GM12872 (cell line): ENCODE data around the gene SPECC1.

Source experiments
- TF ChIP-seq, protein P1 (sequence below): IDR thresholded peaks from 3 replicates; pipeline ENCODE4 v1.5.1; 2011; ENCODE audit warnings: low read depth, mild to moderate bottlenecking, low read length, moderate library complexity; ENCODE audit not compliant: insufficient read depth

Gene SPECC1

DNA sequence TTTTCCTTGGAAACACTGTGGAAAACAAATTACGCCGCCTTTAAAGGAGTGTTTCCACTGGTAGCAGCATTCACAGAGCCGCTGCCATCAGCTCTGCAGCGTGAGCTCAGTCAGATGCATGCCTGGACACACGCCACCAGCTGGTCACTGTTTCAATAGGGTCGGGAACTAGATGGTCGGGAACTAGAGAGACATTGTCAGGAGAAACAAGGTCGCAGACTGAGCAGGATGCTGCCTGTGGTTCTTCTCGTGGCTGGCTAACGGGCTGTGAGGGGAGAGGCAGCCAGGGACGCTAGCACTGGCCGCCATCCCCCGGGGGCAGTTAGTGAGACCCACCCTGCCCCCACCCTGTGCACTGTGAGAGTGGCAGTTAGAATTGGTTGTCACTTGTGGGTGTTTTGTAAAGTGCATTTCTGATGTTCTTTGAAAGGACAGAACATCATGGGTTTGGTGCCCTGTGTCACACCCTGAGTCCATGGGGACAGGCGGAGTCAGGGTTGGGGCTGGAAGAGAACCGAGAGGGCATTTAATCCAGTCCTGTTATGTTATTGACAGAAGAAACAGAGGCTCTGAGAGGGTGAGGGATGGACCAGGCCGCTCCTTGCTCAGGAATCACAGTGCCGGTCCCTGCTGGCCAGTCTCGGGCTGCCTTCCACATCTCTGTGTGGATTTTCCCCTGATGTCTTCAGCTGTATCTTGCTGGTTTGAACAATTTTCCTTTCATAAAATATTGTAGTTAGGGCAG is 86.3 kb downstream of the SPECC1 start:
- TF ChIP-seq, protein P1, sequence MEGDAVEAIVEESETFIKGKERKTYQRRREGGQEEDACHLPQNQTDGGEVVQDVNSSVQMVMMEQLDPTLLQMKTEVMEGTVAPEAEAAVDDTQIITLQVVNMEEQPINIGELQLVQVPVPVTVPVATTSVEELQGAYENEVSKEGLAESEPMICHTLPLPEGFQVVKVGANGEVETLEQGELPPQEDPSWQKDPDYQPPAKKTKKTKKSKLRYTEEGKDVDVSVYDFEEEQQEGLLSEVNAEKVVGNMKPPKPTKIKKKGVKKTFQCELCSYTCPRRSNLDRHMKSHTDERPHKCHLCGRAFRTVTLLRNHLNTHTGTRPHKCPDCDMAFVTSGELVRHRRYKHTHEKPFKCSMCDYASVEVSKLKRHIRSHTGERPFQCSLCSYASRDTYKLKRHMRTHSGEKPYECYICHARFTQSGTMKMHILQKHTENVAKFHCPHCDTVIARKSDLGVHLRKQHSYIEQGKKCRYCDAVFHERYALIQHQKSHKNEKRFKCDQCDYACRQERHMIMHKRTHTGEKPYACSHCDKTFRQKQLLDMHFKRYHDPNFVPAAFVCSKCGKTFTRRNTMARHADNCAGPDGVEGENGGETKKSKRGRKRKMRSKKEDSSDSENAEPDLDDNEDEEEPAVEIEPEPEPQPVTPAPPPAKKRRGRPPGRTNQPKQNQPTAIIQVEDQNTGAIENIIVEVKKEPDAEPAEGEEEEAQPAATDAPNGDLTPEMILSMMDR: no peak

- TF ChIP-seq, protein P1: no peak
These were observed 87.3 kb downstream of the SPECC1 start for GRCh38 chr17:20096430-20096829.

GRCh38 chr17:20097330-20097729 is 88.2 kb downstream of the SPECC1 start:
- TF ChIP-seq, protein P1: no peak

DNA sequence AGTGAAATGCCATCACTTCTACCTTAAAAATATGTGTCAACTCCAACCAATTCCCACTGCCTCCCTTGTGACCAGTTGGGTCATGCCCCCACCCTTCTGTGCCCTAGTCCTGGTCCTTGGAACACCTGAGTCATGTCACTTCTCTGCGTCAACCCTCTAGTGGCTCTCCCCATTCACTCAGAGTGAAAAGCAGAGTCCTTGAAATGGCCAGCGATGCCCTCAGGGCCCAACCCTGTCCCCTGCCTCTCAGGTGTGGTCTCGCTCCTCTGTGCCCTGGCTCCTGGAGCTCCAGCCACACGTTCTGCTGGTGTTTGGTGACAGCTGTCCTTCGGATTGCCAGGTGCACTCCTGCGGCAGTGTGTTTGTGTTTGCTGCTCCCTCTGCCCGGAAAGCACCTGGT is 89.2 kb downstream of the SPECC1 start:
- TF ChIP-seq, protein P1: no peak

GRCh38 chr17:20103454-20104446 is 94.6 kb downstream of the SPECC1 start:
- TF ChIP-seq, protein P1: no peak

DNA sequence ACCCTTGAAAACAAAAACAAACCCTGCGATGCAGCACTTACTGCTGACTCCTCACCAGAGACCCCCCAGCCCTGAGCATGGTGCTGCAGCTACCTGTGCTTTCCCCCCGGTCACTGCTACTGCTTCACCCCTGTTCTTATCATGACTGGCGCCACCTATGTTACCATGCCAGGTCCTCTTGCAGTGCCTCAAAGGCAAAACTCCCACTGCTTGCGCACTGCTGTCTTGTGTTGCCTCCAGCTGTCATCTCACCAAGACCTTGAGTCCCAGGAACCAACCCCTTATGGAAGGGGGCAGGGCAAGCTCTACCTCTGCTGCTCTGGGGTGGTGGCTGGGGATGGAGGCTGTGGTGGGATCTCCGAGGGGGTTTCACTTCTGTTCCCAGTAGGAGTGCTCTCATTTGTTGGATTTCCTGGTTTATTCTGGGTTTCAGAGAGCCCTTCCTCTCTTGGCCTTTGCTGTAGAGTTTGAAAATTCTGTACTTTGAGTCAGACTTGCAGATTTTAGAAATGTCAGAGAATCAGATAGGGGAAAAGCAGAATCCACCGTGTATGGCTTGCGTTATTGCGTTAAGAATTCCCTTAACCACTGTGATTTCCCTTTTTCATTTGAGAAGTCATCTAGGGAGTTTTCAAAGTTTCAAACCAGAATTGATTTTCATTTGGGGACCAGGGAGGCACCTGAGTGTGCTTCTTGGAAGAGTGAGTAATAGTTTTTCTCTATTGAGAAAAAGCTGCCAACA is 96.6 kb downstream of the SPECC1 start:
- TF ChIP-seq, protein P1: no peak

DNA sequence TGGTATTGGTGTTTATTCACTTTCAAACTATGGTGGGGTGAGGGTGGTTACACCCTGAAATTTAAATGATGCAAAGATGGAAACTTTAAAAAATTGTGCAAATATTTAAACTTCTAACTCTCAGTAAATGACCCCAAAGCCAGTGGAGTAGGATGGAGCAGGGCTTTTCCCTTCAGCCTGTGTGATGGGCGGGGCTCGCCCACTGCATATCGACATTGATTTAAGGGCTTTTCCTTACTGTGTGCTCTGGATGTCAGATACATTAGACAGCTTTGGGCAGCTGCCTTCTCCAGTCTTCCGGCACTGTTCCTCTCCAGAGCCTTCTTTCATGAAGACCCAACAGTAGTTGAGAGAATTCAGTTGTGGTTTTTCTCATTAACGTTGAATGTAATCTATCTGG is 99.9 kb downstream of the SPECC1 start:
- TF ChIP-seq, protein P1: no peak
